Measurements from ENCODE around the gene ATP10A. TPM values are rescaled to one million over a fixed set of nuclear protein-coding genes. Genes with fewer than 3 reads are reported as not detected.

The ATP10A gene
- total and polyA plus RNA-seq, 2 of the 8 experiments (the other 6 are each of a cell fraction or from before 2014, with no cell fraction given), result 2.0 to 2.8 TPM

DNA sequence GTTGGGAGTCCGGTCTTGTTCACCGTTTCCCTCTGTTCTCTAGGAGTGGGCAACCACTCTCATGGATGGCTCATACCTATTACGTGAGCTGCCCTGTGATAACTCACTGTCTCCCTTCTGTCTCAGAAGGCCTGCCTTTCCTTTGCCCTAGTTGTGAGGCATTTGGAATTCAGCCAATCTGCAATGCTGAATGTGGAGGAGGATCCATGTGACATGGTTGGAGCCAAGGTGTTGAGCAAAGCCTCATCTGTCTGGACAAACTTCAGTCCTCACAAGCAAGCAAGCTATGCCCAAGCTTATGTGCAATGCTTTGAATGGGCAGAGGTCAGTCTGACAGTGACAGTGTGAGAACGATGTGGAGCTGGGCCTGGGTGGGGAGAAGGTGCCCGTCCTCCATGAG, 37.8 kb upstream of the ATP10A start:
- H2BK12ac ChIP-seq (ENCODE audit: low read depth, low read length), result no peak overlapping the region
- no peak overlapping the region for H3K9ac ChIP-seq (replicated peaks in 1 of 4; ENCODE audit: extremely low read depth in 1 of 4, low read depth in 3 of 4, low read length in 3 of 4)
- no peak overlapping the region for H3K4me3 ChIP-seq (ENCODE audit: extremely low read depth in 1 of 4, insufficient read depth in 2 of 4, low read depth in 3 of 4, low read length in 4 of 4)
- no peak overlapping the region for H3K18ac ChIP-seq (ENCODE audit: extremely low read depth, low read length)
- no peaks in the 10 kb centered on the region for H3K27me3 ChIP-seq (replicated peaks in 1 of 4; ENCODE audit: control insufficient read depth in 3 of 4, extremely low read depth in 1 of 4, insufficient read depth in 3 of 4, low read length in 3 of 4)
- ChIA-PET CTCF (ENCODE audit: partially characterized antibody) (interaction anchor here (0.5 kb wide), 1 partner anchor 44 kb away, joined by 3 read pairs; no protein-coding TSS in a partner anchor), POLR2A (ENCODE audit: partially characterized antibody) (no interaction called here)
- no peak overlapping the region; the same call in 1 of the 2 replicates for H2AFZ ChIP-seq (ENCODE audit: low read length)
- H2BK15ac ChIP-seq (ENCODE audit: low read length), result no peak overlapping the region
- no peak overlapping the region for H2BK120ac ChIP-seq (replicated peaks; ENCODE audit: low read depth, low read length)
- no peaks in the 10 kb centered on the region for H3K36me3 ChIP-seq (ENCODE audit: control insufficient read depth in 2 of 4, insufficient read depth in 4 of 4, low read length in 3 of 4)
- 95% methylated on average over 5 of the region's 5 CpGs; no CpG with 5 or more reads in 1 of the 2 experiments for WGBS, 2 experiments (ENCODE audit: extremely low coverage in 1 of 2, insufficient coverage in 1 of 2, insufficient read length in 1 of 2, insufficient replicate concordance in 2 of 2, low coverage in 1 of 2, low lambda C conversion rate in 2 of 2, missing lambda C conversion rate in 1 of 2)
- H3K23ac ChIP-seq (ENCODE audit: insufficient read length), result no peak overlapping the region
- no peak overlapping the region for H3K4ac ChIP-seq (replicated peaks; ENCODE audit: insufficient read length, low read depth, low read length)
- no peak overlapping the region for H4K91ac ChIP-seq (replicated peaks; ENCODE audit: insufficient read length, low read length)
- H3K14ac ChIP-seq (ENCODE audit: insufficient read length), result no peak overlapping the region
- TF ChIP-seq RBBP5 (IDR thresholded peaks at IDR 0.05; ENCODE audit: borderline replicate concordance, low read depth, low read length) (no peak), SIRT6 (IDR thresholded peaks at IDR 0.05; ENCODE audit: low read length) (no peak), SP1 (IDR thresholded peaks at IDR 0.05; ENCODE audit: low read depth, low read length) (no peak), TAF7 (optimal IDR thresholded peaks at IDR 0.05; ENCODE audit: borderline replicate concordance, low read depth, low read length) (no peak), CBX8 (IDR thresholded peaks at IDR 0.05; ENCODE audit: borderline replicate concordance, low read depth, low read length) (no peak), EGR1 (IDR thresholded peaks at IDR 0.05; ENCODE audit: borderline replicate concordance, low read depth, low read length) (no peak), JUND (IDR thresholded peaks at IDR 0.05; ENCODE audit: low read length) (no peak), CEBPB (IDR thresholded peaks at IDR 0.05; ENCODE audit: low read depth, low read length) (no peak), BACH1 (IDR thresholded peaks at IDR 0.05; ENCODE audit: low read length) (no peak), RFX5 (IDR thresholded peaks at IDR 0.05; ENCODE audit: borderline replicate concordance, low read depth, low read length) (no peak), CBX5 (IDR thresholded peaks at IDR 0.05; ENCODE audit: low read depth, low read length) (no peak), RXRA (IDR thresholded peaks at IDR 0.05; ENCODE audit: insufficient read depth, low read depth, low read length) (no peak)
- TF ChIP-seq, protein P1, sequence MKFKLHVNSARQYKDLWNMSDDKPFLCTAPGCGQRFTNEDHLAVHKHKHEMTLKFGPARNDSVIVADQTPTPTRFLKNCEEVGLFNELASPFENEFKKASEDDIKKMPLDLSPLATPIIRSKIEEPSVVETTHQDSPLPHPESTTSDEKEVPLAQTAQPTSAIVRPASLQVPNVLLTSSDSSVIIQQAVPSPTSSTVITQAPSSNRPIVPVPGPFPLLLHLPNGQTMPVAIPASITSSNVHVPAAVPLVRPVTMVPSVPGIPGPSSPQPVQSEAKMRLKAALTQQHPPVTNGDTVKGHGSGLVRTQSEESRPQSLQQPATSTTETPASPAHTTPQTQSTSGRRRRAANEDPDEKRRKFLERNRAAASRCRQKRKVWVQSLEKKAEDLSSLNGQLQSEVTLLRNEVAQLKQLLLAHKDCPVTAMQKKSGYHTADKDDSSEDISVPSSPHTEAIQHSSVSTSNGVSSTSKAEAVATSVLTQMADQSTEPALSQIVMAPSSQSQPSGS (IDR thresholded peaks at IDR 0.05; ENCODE audit: low read length), result no peak
- H3K79me1 ChIP-seq (ENCODE audit: low read depth, low read length), result no peaks in the 10 kb centered on the region
- no peaks in the 10 kb centered on the region; the same call in 1 of the 2 replicates for H3K23me2 ChIP-seq (ENCODE audit: low read depth, low read length)
- no peak overlapping the region for H4K8ac ChIP-seq (ENCODE audit: extremely low read depth, insufficient read depth, low read length)
- H4K5ac ChIP-seq (ENCODE audit: insufficient read length, low read depth, low read length), result no peak overlapping the region
- H2AK5ac ChIP-seq (ENCODE audit: low read depth, low read length), result no peak overlapping the region
- H3K9me3 ChIP-seq (ENCODE audit: insufficient read depth in 2 of 2, low read depth in 1 of 2, low read length in 1 of 2), result no peaks in the 10 kb centered on the region
- FAIRE-seq (no peak), DNase-seq (ENCODE audit: low read depth in 1 of 2, low spot score in 2 of 2) (no peak)
- no peak overlapping the region for H3K4me2 ChIP-seq (ENCODE audit: insufficient read depth in 1 of 2, low read depth in 2 of 2, low read length in 2 of 2)
- no peak overlapping the region for H3K27ac ChIP-seq (ENCODE audit: low read depth, low read length)
- no peaks in the 10 kb centered on the region for H3K79me2 ChIP-seq (ENCODE audit: control insufficient read depth in 1 of 2, insufficient read depth in 2 of 2, low read length in 2 of 2)
- no peak overlapping the region for H3K56ac ChIP-seq (replicated peaks; ENCODE audit: insufficient read length, low read depth, low read length)
- no peaks in the 10 kb centered on the region for H4K20me1 ChIP-seq (replicated peaks in 1 of 2; ENCODE audit: control insufficient read depth in 1 of 2, insufficient read depth in 2 of 2, low read length in 2 of 2)
- no peaks in the 10 kb centered on the region; a peak in 1 of 7 replicates for H3K4me1 ChIP-seq (replicated peaks in 1 of 4; ENCODE audit: control insufficient read depth in 3 of 4, insufficient read depth in 4 of 4, low read length in 3 of 4)
- H2BK20ac ChIP-seq (ENCODE audit: low read length), result no peak overlapping the region
- H2BK5ac ChIP-seq (ENCODE audit: low read depth, low read length), result no peak overlapping the region

All from H1 (cell line).